Right ventricle myocardium superior (tissue), 1 donor: ENCODE data around the gene SMIM29. TPM values are rescaled to one million over a fixed set of nuclear protein-coding genes. Genes with fewer than 3 reads are reported as not detected.
A peak's percentile ranks its signal among the peaks of the same experiment; 100 is the strongest.
"Not testable (repeated sequence)": the region's sequence is repeated elsewhere in the genome, so short reads cannot be mapped to it uniquely, and the experiment has no call there.

Experiments used
- ATAC-seq: fragments of 200-7000 bp; cut with Tn5 transposase; one replicate; pipeline ENCODE4 v1.9.1; 2020; ENCODE audit warnings: mild to moderate bottlenecking; ENCODE audit not compliant: poor library complexity
- DNase-seq: peaks from one replicate; pipeline ENCODE4 v3.0.0-alpha.2; 2020
- intact Hi-C: fragments of 100-400 bp; cut with DNase I; formaldehyde crosslinking; loops from one replicate; pipeline ENCODE4 v1.11.2; 2022
- total RNA-seq: library from RNA; stranded (reverse); fragmentation: NEBNext Ultra II Directional; extraction: Animal tissue kit (Norgen Biotek cat#: 25700); gene quantifications from one replicate; pipeline ENCODE4 v1.2.1, GENCODE V29; 2021
- donor health status: DM: no; HTN: yes; CAD: no; lungs with severe emphysema.

The SMIM29 gene
- total RNA-seq, 1 donor from 2014 or later, result 19.1 TPM

DNA sequence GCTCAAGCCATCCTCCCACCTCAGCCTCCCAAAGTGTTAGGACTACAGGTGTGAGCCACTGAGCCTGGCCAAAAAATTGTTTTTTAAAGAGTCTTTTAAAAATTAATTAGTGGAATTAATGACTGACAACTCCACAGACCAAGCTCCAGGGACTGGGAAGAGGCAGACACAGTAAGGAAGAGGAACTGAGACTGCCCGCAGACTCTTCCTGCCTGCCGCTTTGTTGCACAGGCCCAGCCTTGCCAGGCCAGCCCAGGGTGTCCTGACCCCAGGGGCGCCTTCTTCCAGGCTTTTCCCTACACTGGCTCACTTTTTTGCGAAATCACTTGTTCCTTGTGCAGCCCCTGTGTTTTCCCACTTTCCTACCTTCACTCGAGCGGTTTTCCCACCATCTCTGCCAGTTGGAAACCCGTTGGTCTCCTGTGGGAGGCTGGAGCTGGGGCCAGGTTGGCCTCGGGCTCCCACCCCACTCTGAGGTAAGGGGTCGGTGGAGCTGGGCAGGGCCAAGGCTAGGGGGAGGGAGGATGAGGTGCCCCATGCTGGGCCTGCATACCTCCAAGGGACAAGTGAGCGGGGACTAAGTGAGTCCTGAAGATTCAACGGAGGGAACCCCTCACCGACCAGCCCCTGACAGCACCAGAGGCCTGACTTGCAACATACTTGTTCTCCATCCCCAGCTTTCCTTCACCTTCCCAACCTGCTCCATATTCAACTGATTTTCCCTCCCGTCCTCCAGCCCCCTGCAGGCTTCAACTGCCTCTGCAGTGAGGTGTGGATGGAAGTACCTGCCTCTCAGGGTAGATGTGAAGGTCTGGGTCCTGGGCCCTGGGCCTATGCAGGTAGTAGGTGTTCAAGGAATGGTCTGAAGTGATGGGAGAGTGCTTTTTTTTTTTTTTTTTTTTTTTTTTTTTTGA, 23.5 kb upstream of the SMIM29 start:
- ATAC-seq (no peak), DNase-seq (peak; percentile 60)
- intact Hi-C loops, result no loop called here

DNA sequence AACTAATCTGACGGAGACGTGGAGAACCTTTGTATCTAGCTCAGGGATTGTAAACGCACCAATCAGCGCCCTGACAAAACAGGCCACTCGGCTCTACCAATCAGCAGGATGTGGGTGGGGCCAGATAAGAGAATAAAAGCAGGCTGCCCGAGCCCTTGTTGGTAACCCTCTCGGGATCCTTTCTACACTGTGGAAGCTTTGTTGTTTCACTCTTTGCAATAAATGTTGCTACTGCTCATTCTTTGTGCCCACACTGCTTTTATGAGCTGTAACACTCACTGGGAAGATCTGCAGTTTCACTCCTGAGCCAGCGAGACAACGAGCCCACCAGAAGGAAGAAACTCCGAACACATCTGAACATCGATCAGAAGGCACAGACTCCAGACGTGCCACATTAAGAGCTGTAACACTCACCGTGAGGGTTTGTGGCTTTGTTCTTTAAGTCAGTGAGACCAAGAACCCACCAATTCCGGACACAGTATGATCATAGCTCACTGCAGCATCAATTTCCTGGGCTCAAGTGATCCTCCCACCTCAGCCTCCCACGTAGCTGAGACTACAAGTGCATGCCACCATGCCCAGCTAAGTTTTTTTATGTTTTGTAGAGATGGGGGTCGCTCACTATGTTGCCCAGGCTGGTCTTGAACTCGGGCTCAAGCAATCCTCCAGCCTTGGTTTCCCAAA, 21.0 kb upstream of the SMIM29 start:
- ATAC-seq, DNase-seq, intact Hi-C loops: not testable (repeated sequence)

- ATAC-seq, intact Hi-C loops, DNase-seq: not testable (repeated sequence)
Measured at GRCh38 chr6:34269132-34269531, 20.3 kb upstream of the SMIM29 start.

- DNase-seq (no peak), ATAC-seq (no peak)
- intact Hi-C loops, result no loop called here
Measured at GRCh38 chr6:34267746-34268145, 18.9 kb upstream of the SMIM29 start.

DNA sequence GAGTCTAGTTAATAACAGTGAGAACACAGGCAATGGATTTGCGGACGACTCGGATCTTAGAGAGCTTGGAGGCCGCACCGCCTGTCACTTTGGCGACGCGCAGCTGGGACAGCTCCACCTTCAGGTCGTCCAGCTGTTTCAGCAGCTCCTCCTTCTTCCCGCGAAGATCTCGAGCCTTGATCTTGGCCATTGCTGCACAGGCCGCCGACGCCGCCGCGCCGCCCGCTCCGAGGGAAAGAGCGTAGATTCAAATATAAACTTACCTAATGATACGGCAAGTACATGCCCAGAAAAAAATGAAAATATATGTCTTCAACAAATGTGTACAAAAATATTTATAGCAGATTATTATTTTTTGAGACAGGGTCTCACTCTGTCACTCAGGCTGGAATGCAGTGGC, 14.7 kb upstream of the SMIM29 start:
- intact Hi-C loops, ATAC-seq, DNase-seq: not testable (repeated sequence)

DNA sequence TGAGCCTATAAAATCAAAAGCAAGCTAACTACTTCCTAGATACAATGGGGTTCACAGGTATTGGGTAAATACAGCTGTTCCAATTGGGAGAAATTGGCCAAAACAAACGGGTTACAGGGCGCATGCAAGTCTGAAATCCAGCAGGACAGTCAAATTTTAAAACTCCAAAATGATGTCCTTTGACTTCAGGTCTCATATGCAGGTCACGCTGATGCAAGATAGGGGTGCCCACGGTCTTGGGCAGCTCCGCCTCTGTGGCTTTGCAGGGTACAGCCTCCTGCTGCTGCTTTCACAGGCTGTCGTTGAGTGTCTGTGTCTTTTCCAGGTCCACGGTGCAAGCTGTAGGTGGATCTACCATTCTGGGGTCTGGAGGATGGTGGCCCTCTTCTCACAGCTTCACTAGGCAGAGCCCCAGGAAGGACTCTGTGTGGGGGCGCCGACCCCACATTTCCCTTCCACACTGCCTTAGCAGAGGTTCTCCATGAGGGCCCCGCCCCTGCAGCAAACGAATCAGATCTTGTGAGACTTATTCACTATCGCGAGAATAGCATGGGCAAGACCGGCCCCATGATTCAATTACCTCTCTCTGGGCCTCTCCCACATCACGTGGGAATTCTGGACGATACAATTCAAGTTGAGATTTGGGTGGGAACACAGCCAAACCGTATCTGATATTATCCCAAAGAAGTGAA, 11.9 kb upstream of the SMIM29 start:
- DNase-seq, result no peak
- intact Hi-C loops, result no loop called here
- ATAC-seq, result no peak

DNA sequence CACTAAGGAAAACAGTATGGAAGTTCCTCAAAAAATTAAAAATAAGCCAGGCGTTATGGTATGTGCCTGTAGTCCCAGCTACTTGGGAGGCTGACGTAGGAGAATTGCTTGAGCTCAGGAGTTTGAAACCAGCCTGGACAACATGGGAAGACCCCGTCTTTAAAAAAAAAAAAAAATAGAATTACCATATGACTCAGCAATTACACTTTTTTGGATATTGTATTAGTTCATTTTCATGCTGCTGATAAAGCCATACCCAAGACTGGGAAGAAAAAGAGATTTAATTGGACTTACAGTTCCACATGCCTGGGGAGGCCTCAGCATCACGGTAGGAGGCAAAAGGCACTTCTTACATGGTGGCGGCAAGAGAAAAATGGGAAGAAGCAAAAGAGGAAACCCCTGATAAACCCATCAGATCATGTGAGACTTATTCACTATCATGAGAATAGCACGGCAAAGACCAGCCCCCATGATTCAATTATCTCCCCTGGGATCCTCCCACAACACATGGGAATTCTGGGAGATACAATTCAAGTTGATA, 10.8 kb upstream of the SMIM29 start:
- intact Hi-C loops, result no loop called here
- DNase-seq, result no peak

GRCh38 chr6:34252395-34252794, 3.6 kb upstream of the SMIM29 start:
- ATAC-seq, DNase-seq, intact Hi-C loops: not testable (repeated sequence)

More for the DNA sequence above, 10.8 kb upstream of the SMIM29 start:
- no peak for ATAC-seq

- no peak for DNase-seq
- intact Hi-C loops, result loop anchor here (2.0 kb wide), 2 partner anchors 143 to 165 kb away; partner anchors contain the start of gene NUDT3
- peak; percentile 55 for ATAC-seq
Measured at GRCh38 chr6:34249469-34250261, 859 bp upstream of the SMIM29 start.

- intact Hi-C loops, result loop anchor here (2.0 kb wide), 2 partner anchors 145 to 167 kb away; partner anchors contain the start of gene NUDT3
- ATAC-seq, result peak; percentile 54
- DNase-seq, result peak; percentile 83
Measured at GRCh38 chr6:34248198-34248726, 544 bp downstream of the SMIM29 start.

DNA sequence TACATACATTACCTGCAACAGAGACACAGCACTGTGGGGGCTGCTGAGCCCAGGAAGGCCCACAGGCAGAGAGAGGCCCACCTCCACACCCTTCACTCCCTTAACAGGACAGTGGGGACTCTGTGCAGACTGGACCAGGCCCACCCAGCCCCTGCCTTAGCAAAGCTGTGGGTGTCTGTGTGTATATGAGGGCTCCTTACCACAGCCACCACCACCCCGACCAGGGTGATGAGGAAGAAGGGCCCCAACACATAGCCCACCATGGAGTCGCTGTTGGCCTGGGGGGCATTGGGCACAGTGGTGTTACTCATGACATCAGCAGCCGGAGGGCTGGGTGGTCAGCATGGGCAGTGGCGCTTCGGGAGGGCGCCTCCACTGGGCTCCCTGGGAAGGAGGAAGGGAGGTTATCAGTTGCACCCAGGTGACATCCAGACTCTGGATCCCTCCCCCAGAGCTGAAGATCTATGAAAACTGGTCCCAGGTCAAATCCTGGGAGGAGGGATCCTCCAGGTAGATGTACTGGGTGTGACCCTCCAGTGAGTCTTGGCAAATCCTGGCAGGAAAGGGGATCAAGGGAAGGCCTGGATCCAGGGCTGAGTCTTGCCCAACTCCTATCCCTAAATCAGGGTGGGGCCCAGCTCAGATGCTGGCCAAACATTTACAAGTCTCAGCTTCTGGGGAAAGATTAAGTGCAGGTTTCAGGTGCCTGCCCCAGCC, 1.2 kb downstream of the SMIM29 start:
- intact Hi-C loops, result loop anchor here (2.0 kb wide), 2 partner anchors 145 to 167 kb away; partner anchors contain the start of gene NUDT3
- ATAC-seq (no peak), DNase-seq (peak; percentile 38)

- DNase-seq, result no peak
- intact Hi-C loops, result no loop called here
- no peak for ATAC-seq
Measured at GRCh38 chr6:34246563-34247391, 2.0 kb downstream of the SMIM29 start.

GRCh38 chr6:34246249-34246562, 2.6 kb downstream of the SMIM29 start:
- intact Hi-C loops, result no loop called here
- no peak for DNase-seq
- ATAC-seq, result no peak

GRCh38 chr6:34245761-34246140, 3.1 kb downstream of the SMIM29 start:
- ATAC-seq, intact Hi-C loops, DNase-seq: not testable (repeated sequence)

GRCh38 chr6:34245032-34245760, 3.6 kb downstream of the SMIM29 start:
- ATAC-seq, intact Hi-C loops, DNase-seq: not testable (repeated sequence)
